ENCODE results near the gene HELZ2.

The HELZ2 gene

DNA sequence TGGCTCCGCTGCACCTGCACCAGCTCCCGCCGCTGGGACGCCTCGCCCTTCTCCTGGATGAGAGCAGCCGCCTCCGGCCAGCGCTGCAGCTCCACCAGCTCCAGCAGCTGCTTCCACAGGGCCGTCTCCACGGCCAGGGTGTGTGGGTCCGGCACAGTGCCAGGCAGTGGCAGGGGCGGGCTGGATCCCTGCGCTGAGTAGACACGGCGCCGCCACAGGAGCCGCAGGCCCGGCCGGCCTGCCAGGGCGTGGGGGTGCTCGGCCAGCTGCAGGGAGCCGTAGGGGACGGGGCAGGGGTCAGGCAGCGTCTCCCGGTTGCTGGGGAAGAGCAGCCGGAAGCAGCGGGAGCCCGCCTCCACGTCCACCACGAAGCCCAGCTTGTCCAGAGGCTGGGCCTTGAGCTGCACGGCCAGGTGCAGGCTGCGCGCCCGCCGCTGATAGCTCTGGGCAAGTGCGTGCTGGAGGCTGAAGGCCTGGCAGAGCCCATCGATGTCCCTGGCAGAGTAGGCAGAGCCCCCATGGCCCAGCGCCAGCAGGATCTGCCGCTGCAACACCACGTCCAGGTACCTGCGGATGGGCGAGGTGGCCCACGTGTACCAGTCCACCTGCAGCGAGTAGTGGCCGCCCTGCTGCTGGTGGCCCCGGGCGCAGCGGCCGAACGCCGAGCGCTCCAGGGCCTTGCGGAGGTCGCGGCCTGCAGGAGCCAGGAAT, 10.7 kb downstream of the HELZ2 start:
- no peak for DNase-seq

GRCh38 chr20:63562461-63563224, 11.4 kb downstream of the HELZ2 start:
- DNase-seq: no peak

- DNase-seq: no peak
Observed at GRCh38 chr20:63561624-63562396, 12.2 kb downstream of the HELZ2 start.

DNA sequence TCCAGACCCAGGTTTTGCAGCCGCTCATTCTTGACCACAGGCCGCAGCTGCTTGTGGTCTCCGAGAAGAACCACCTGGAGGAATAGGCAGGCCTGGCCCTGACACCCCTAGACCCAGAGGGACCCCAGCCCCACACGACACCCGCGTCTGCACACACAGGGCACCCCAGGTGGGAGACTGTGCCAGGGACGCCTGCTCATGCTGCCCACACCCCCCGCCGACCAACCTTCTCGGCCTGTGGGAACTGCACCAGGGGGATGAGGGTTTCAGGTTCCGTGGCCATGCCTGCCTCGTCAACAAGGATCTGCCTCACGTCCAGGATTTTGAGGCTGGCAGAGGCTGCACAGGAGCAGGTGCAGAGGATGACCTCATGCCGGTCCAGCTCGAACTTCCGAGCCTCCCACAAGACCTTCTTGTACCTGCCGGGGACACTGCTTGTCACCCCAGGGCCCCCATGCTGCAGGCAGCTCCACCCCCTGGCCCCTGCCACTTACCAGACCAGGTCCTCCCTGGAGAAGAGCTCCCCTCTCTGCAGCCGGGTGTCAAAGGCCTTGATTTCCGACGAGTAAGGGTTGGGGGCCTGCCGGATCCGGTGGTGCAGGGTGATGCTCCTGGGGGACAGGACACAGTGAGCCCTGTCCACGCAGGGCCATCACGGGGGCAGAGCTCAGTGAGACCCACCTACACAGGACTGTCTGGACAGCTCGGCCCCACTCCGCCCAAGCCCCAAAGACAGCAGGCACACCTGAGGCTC, 13.0 kb downstream of the HELZ2 start:
- DNase-seq: no peak

DNA sequence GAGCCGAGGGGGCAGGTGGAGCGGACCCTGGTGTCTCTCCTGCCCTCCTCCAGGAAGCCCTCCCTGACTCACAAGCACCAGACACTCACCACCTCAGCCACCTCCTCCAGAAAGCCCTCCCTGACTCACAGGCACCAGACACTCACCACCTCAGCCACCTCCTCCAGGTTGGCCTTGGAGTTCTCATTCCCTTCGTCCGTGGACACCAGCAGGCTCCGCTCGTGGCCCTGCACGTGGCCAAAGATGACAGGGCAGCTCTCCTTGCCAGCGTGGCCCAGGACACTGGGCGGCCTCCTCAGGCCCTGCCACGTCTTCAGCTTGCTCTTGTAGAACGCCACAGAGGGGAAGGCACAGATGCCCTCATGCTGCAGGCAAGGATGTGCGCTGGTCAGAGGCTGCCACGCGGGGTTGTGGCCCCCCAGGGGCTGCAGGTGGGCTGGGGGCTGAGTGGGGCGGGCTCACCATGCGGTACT, 13.7 kb downstream of the HELZ2 start:
- no peak for DNase-seq

DNA sequence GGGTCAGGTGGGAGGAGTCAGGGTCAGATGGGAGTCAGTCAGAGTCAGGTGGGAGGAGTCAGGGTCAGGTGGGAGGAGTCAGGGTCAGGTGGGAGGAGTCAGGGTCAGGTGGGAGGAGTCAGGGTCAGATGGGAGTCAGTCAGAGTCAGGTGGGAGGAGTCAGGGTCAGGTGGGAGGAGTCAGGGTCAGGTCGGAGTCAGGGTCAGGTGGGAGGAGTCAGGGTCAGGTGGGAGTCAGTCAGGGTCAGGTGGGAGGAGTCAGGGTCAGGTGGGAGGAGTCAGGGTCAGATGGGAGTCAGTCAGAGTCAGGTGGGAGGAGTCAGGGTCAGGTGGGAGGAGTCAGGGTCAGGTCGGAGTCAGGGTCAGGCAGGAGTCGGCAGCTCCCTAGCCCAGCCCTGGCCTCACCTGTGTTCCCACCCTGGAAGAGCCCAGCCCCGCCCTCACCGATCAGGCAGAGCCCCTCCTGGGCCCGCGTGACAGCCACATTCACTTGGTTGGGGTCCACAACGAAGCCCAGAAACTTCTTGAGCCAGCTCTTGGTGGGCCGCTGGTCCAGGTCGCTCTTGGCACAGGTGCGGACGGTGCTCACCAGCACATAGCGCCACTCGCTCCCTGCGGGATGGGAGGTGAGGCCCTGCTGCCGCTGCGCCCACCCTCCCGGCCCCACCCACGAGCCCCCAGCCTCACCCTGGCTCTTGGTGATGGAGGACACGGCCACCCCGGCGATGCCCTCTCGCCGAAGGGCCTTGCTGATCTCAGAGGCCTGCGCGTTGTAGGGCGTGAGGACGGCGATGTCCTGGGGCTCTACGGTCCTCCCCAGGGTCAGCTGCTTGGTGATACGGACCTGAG, 14.3 kb downstream of the HELZ2 start:
- DNase-seq: peak; percentile 35

DNA sequence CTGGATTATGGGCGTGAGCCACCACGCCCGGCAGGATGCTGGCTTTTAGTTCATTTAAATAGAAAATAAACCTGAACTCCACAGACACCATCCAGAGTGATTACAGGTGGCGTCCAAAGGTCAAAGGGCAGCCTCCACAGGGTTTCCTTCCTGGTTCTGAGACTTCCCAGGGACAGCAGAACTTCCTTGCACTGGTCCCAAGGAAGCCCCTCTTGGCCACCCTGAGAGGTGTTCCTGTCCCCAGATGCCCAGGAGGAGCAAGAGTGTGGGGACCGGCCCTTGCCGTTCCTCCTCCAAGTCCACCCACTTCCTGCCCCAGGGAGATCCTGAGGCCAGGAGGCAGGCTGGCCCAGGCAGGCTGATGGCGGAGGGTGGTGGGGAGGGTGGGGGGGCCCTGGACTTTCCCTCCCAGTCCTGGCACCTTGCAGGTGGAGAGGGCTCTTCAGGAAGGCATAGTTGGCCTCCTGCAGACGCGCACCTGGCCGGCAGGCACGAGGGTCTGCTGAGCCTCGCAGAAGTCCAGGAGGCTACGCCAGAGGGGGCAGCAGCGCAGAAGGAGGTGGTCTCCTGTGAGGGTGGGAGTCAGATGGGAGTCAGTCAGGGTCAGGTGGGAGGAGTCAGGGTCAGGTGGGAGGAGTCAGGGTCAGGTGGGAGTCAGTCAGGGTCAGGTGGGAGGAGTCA, 15.1 kb downstream of the HELZ2 start:
- DNase-seq: no peak

- DNase-seq: no peak
Observed at GRCh38 chr20:63557481-63557891, 16.6 kb downstream of the HELZ2 start.

DNA sequence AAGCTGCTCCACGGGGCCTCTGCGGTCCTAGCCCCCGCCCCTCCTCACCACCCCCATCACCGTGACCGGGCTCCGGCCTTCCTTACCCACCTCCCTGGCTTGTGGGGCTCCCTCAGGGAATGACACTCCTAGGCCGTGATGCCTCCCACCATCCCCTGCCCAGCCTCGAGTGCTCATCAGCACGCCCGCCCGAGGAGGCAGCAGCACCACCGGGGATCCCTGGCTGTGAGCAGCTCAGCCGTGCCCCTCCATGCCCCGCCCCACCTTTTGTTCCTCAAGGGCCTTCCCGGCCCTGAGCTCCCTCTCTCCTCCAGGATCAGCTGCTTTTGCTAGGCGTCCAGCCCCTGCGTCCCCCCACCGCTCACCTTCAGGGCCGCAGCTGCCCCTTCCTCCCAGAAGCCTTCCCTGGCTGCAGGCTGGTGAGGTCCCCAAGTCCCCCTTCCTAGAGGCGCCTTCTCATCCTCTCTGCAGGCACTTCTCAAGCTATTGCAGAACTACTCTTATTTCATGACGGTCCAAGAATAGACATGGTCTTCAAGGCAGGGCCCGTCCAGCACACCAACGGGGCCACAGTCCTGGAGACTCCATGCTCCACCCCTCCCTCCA, 17.1 kb downstream of the HELZ2 start:
- DNase-seq: no peak

DNA sequence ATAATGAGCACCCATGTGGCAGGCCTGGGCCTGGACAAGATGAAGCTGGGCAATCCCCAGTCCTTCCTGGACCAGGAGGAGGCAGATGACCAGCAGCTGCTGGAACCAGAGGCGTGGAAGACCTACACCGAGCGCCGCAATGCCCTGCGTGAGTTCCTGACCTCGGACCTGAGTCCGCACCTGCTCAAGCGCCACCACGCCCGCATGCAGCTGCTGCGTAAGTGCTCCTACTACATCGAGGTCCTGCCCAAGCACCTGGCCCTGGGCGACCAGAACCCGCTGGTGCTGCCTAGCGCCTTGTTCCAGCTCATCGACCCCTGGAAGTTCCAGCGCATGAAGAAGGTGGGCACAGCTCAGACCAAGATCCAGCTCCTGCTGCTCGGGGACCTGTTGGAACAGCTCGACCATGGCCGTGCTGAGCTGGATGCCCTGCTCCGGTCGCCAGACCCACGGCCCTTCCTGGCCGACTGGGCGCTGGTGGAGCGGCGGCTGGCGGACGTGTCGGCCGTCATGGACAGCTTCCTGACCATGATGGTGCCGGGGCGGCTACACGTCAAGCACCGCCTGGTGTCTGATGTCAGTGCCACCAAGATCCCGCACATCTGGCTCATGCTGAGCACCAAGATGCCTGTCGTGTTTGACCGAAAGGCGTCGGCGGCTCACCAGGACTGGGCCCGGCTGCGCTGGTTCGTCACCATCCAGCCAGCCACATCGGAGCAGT, 18.2 kb downstream of the HELZ2 start:
- no peak for DNase-seq

DNA sequence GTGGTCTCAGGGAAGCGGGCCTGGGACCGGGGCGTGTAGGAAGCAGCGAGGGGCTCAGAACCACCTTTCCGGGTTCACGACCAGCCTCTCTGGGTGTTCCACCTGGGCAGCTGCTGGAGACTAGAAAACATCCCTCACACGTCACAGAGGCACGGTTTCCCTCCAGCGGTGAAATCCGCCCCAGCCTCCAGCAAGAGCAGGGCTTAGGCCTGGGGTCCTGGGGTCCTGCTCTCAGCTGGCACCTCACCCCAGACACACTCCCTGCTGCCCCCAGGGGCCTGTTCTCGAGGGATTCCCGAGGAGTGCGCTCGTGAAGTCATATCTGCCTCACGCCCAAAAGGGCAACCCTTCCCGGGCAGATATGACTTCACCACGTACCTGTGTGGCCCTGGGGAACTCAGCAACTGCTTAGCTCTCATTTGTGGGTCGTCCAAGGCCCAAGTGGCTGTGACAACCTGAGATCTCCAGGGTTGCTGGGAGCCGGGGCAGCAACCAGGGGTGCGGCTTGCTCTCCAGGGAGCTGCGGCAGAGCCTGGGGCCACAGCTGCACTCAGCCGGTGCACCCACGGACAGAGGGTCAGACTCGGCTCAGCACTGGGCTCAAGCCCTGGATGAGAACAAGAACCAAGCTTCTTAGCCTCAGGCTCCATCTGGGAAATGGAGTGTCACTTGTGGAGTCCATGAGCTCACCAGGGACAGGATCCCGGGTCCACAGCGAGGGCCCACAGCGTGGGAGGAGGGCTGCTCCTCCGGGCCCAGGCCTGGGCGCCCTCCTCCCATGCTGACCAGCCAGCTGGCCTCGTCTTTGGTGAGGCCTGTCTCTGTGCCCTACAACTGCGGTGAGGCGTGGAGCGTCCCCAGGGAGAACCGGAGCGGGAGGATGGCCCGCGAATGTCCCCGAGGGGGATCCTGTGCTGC, 19.4 kb downstream of the HELZ2 start:
- no peak for DNase-seq

DNA sequence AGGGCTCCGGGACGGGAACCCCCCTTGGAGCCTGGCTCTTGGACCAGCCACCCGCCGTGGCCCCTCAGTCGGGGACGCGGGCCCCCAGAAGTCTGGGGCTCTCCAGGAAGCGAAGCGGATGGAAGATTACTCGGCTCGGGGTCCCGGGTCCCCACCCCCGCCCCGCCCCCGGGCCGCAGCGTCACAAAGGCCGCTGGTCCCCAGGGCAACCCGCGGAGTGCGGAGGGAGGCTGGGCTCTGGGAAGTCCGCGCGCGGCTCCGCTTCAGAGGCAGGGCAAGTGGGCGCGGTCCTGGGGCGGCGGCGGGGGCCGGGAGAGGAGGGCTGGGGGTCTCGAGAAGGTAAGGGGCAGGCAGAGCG, 20.1 kb downstream of the HELZ2 start, which contains the start of gene FNDC11:
TSS of gene FNDC11 (plus strand) at position 227 of the 358 bp plus-strand sequence. CDS start 1,505 bp downstream, outside the sequence.
- DNase-seq: peak; percentile 45

DNA sequence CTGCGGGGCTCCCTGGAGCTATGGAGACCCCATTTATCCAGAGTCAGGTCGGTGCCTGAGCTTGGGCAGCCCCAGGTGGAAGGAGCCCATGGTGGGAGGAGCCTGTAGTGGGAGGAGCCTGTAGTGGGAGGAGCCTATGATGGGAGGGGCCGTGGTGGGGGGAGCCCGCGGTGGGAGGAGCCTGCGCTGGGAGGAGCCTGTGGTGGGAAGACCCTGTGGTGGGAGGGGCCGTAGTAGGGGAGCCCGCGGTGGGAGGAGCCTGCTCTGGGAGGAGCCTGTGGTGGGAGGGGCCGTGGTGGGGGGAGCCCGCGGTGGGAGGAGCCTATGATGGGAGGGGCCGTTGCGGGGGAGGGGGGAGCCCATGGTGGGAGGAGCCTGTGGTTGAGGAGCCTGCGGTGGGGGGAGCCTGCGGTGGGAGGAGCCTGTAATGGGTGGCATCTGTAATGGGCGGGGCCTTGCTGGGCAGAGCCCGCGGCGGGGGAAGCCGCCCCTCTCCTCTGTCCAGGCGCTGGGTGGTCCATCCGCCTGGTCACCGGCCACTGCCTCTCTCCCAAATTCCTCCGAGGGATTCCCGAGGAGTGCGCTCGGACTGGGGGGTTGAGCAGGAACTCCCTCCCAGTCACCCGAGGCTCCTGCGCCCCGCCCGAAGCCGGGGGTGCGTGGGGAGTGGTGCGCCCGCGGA, 20.6 kb downstream of the HELZ2 start:
- peak; percentile 88 for DNase-seq

DNA sequence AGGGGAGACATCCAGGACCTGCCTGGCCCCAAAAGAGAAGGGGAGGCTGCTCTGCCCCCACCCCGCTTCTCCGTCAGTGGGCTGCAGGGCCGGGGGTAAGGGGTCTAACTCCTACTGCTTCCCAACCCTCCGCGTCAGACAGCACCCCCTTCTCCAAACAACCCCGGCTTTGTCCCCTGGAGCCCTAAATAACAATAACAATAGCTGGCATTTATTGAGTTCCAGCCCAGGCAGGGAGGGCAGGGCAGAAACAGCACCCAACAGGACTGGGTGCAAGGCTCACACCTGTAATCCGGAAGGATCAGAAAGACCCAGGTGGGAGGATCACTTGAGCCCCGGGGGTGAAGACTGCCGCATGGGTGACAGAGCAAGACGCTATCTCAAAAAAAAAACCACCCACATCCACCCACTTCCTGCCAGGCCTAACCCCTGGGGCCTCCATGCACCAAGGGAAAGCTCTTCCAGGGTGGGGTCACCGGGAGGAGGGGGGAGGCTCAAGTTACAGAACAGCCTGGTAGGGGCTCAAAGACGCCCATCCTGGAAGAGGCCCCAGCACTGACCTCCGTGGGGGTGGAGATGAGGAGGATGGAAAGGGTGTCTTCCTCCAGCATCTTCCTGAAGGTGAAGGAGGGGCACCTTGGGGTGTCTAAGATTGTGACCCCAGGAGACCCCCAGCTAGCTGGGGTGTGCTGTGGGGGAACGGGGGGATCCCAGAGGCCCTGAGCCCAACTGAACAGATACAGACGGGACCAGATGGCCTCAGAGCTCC, 21.4 kb downstream of the HELZ2 start:
- DNase-seq: peak; percentile 38

DNA sequence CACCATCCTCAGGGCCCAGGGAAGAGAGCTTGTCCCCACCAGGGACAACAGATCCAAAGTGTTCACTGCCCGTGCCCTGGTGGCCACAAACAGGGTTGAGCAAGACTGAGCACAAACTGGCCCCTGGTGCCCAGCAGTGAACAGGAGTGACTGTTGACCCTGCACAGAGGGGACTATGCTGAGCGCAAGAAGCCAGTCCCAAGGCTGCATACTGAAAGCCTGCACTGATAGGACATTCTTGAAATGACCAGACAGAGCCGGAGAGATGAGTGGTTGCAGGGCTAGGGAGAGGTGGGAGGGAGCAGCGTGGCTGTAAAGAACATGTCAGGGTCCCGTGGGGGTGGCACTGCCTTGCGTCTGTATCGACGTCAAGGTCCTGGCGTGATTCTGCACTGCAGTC, 23.0 kb downstream of the HELZ2 start:
- DNase-seq: no peak

- no peak for DNase-seq
Observed at GRCh38 chr20:63549679-63550282, 24.3 kb downstream of the HELZ2 start.

DNA sequence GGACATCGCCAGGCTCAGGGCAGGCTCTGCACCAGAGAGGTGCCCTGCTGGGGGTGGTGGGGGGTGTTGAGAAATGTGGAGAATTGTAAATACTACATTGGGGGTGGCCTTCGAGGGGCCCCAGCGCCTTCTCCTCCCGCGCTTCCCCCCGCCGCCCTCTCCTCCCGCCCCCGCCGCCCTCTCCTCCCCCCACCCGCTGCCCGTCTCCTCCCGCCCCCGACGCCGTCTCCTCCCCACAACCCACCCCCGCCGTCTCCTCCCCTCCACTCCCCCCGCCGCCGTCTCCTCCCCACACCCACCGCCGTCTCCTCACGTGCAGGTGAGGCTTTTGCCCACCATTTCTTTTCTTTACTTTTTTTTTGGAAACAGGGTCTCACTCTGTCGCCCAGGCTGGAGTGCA, 25.0 kb downstream of the HELZ2 start:
- DNase-seq: no peak

All from activated naive CD4-positive, alpha-beta T cell treated with Interleukin-2 at 50 U/mL for 16 hours (primary cell).